K562 (cell line): Measurements from ENCODE around the gene CAV1. TPM values are rescaled to one million over a fixed set of nuclear protein-coding genes. Genes with fewer than 3 reads are reported as not detected.

ENCODE experiments used
- ATAC-seq: fragments of 200-7000 bp; cut with Tn5 transposase; 3 replicates; pipeline ENCODE4 v1.9.1; 2020; ENCODE audit warnings: moderate library complexity
- BruUV-seq: library from RNA; stranded (reverse); fragments of 400-500 nt; replicated peaks from 2 replicates; lab custom pipeline; 2021; lab: Mats Ljungman, UMichigan
- CTCF ChIA-PET: fragments of 300-600 bp; formaldehyde crosslinking; extraction: SDS; loops from one replicate; lab custom pipeline; 2021; ENCODE audit warnings: low intra/inter-chr PET ratio; lab: Yijun Ruan, JAX
- POLR2A ChIA-PET: fragments of 300-600, 350-650 bp; sonication (Branson Sonifier 250); formaldehyde crosslinking; extraction: SDS; loops from one replicate; lab custom pipeline; 2021; ENCODE audit warnings: antibody characterized with exemption, inconsistent platforms; lab: Yijun Ruan, JAX
- DNase-seq, 4 experiments: peaks; one replicate each; pipeline versions ENCODE4 v3.0.0 to v3.0.0-alpha.2; 2011 to 2018; ENCODE audit warnings: low spot score in 3 of 4, mixed read lengths in 3 of 4; ENCODE audit errors: extremely low read depth in 1 of 4
- FAIRE-seq: peaks from 2 replicates; lab custom pipeline; 2011; peaks lifted over from hg19 to GRCh38; lab: Jason Lieb, UNC
- H2AFZ ChIP-seq: 2 replicates; pipeline ENCODE4 v1.6.0; 2011; ENCODE audit warnings: low read depth, low read length, control low read depth, inconsistent platforms
- H3K27ac ChIP-seq: fragments of 200-600 bp; 3 replicates; pipeline ENCODE4 v1.8.0; 2011; ENCODE audit warnings: low read depth, mild to moderate bottlenecking, control low read depth, inconsistent platforms, low read length, moderate library complexity, mixed read lengths; ENCODE audit errors: extremely low read depth
- H3K27me3 ChIP-seq, 2 experiments: fragments of 300-600 bp in 1 of 2; 2 replicates in 1 of 2; 3 replicates in 1 of 2; pipeline versions ENCODE4 v1.6.0 to v1.8.0; 2011; ENCODE audit warnings: inconsistent platforms in 2 of 2, low read length in 2 of 2, mild to moderate bottlenecking in 1 of 2, mixed read lengths in 1 of 2, moderate library complexity in 1 of 2; ENCODE audit not compliant: control insufficient read depth in 2 of 2, insufficient read depth in 2 of 2
- H3K36me3 ChIP-seq: fragments of 300-600 bp; 3 replicates; pipeline ENCODE4 v1.8.0; 2011; ENCODE audit warnings: mild to moderate bottlenecking, low read length, inconsistent platforms; ENCODE audit not compliant: control insufficient read depth, insufficient read depth
- H3K4me1 ChIP-seq, 2 experiments: fragments of 200-600 bp in 1 of 2; replicated peaks in 1 of 2; 2 replicates in 1 of 2; 3 replicates in 1 of 2; pipeline versions ENCODE4 v1.5.1 to v1.8.0; 2011; ENCODE audit warnings: inconsistent platforms in 2 of 2, low read length in 2 of 2, mild to moderate bottlenecking in 1 of 2, mixed read lengths in 1 of 2, moderate library complexity in 1 of 2; ENCODE audit not compliant: control insufficient read depth in 2 of 2, insufficient read depth in 2 of 2
- H3K4me2 ChIP-seq: 2 replicates; pipeline ENCODE4 v1.6.1; 2011; ENCODE audit warnings: low read length, control low read depth, inconsistent platforms, mixed read lengths; ENCODE audit not compliant: insufficient read depth
- H3K4me3 ChIP-seq: fragments of 200-600 bp; sonication (generic), shearing (Covaris generic); 2 replicates; pipeline ENCODE4 v1.5.1; 2016; ENCODE audit warnings: control low read depth, inconsistent platforms
- H3K79me2 ChIP-seq: fragments of 200-600 bp; 3 replicates; pipeline ENCODE4 v1.8.0; 2011; ENCODE audit warnings: low read length, inconsistent platforms; ENCODE audit not compliant: control insufficient read depth, insufficient read depth
- H3K9ac ChIP-seq, 2 experiments: 2 replicates each; pipeline versions ENCODE4 v1.6.0 to v1.6.1; 2011; ENCODE audit warnings: low read depth in 2 of 2, low read length in 2 of 2, control low read depth in 1 of 2, inconsistent platforms in 1 of 2, mild to moderate bottlenecking in 1 of 2, mixed read lengths in 1 of 2; ENCODE audit not compliant: insufficient read depth in 1 of 2
- H3K9me1 ChIP-seq: one replicate; pipeline ENCODE4 v1.6.0; 2011; ENCODE audit warnings: inconsistent platforms, mild to moderate bottlenecking, low read length, moderate library complexity; ENCODE audit not compliant: control insufficient read depth, insufficient read depth
- H3K9me3 ChIP-seq: replicated peaks from 2 replicates; pipeline ENCODE4 v1.5.1; 2011; ENCODE audit warnings: low read depth, low read length, inconsistent platforms; ENCODE audit not compliant: control insufficient read depth, insufficient read depth
- H4K20me1 ChIP-seq: replicated peaks from 2 replicates; pipeline ENCODE4 v1.6.1; 2011; ENCODE audit warnings: low read length, inconsistent platforms, mixed read lengths; ENCODE audit not compliant: control insufficient read depth, insufficient read depth
- BCOR ChIP-seq: fragments of 450-650 bp; IDR thresholded peaks from 2 replicates; pipeline ENCODE4 v1.6.1; 2016
- CREBBP ChIP-seq: IDR thresholded peaks from one replicate; pipeline ENCODE4 v1.6.1; 2012; ENCODE audit warnings: low read depth, mild to moderate bottlenecking, control low read depth, inconsistent platforms, low read length
- ELF4 ChIP-seq: fragments of 450-650 bp; formaldehyde crosslinking; IDR thresholded peaks from 2 replicates; pipeline ENCODE4 v1.4.0; 2022; ENCODE audit warnings: missing genetic modification characterization
- EZH2 ChIP-seq: IDR thresholded peaks from 2 replicates; pipeline ENCODE4 v1.6.1; 2012; ENCODE audit warnings: low read depth, mild to moderate bottlenecking, inconsistent platforms, low read length, borderline replicate concordance
- HNRNPK ChIP-seq: fragments of 200-400 bp; formaldehyde crosslinking; IDR thresholded peaks from one replicate; pipeline ENCODE4 v1.6.1; 2018; ENCODE audit warnings: mild to moderate bottlenecking, low read depth, low read length; ENCODE audit not compliant: poor library complexity, severe bottlenecking
- IRF9 ChIP-seq: fragments of 450-650 bp; IDR thresholded peaks from 2 replicates; pipeline ENCODE4 v1.6.1; 2016; ENCODE audit warnings: missing biosample characterization, missing genetic modification characterization
- KLF6 ChIP-seq: fragments of 250-450 bp; sonication (Bioruptor Pico); IDR thresholded peaks from 2 replicates; pipeline ENCODE4 v1.4.0; 2020; ENCODE audit warnings: mild to moderate bottlenecking, moderate library complexity, borderline replicate concordance
- MAFF ChIP-seq: IDR thresholded peaks from 2 replicates; pipeline ENCODE4 v1.6.1; 2012; ENCODE audit warnings: low read length, improper control_type of control experiment
- MYNN ChIP-seq, 2 experiments: sonication (generic); formaldehyde crosslinking in 1 of 2; IDR thresholded peaks; 2 replicates each; pipeline versions ENCODE4 v1.5.0 to v1.6.1; 2016 to 2020; ENCODE audit warnings: antibody characterized with exemption in 1 of 2, missing genetic modification reagents in 1 of 2
- PML ChIP-seq: IDR thresholded peaks from 2 replicates; pipeline ENCODE4 v1.6.1; 2012; ENCODE audit warnings: low read length, inconsistent platforms
- SPI1 ChIP-seq: IDR thresholded peaks from 2 replicates; pipeline ENCODE4 v1.6.1; 2011; ENCODE audit warnings: low read depth, low read length, control low read depth, borderline replicate concordance
- SRSF9 ChIP-seq: fragments of 200-400 bp; formaldehyde crosslinking; IDR thresholded peaks from 2 replicates; pipeline ENCODE4 v1.6.1; 2017; ENCODE audit warnings: low read depth, low read length, borderline replicate concordance
- ZFP30 ChIP-seq: fragments of 250-450 bp; sonication (Bioruptor Pico); IDR thresholded peaks from 2 replicates; pipeline ENCODE4 v1.8.0; 2022; ENCODE audit warnings: moderate library complexity, mild to moderate bottlenecking, inconsistent platforms, borderline replicate concordance
- ZNF347 ChIP-seq: fragments of 450-650 bp; formaldehyde crosslinking; IDR thresholded peaks from 2 replicates; pipeline ENCODE4 v1.4.0; 2020; ENCODE audit warnings: low read depth, mild to moderate bottlenecking, moderate library complexity
- ZNF561 ChIP-seq: fragments of 450-650 bp; formaldehyde crosslinking; conservative IDR thresholded peaks from 2 replicates; pipeline ENCODE4 v1.4.0; 2020; ENCODE audit warnings: mild to moderate bottlenecking, moderate library complexity
- ZNF592 ChIP-seq: fragments of 450-650 bp; IDR thresholded peaks from 2 replicates; pipeline ENCODE4 v1.6.1; 2017; ENCODE audit warnings: antibody characterized with exemption, mild to moderate bottlenecking
- WGBS: fragments of 100-300 bp; shearing (Covaris generic); methylation state at CpG from one replicate; pipeline ENCODE4 v1.1.6; 2016; ENCODE audit warnings: low coverage, mixed read lengths; ENCODE audit not compliant: insufficient coverage; ENCODE audit errors: missing lambda C conversion rate; 5-methylcytosine and 5-hydroxymethylcytosine counted together
- in situ Hi-C: fragments of 300-500 bp; cut with MboI; formaldehyde crosslinking; loops from 4 replicates; pipeline ENCODE4 v1.15.0; 2018; ENCODE audit warnings: inconsistent platforms, mixed read lengths
- intact Hi-C: fragments of 100-400 bp; cut with micrococcal nuclease; formaldehyde crosslinking; loops from 2 replicates; pipeline ENCODE4 v1.14.2; 2022
- polyA plus RNA-seq, 8 experiments: library from polyadenylated mRNA; depleted of rRNA in 4 of 8; stranded (reverse) in 5 of 8; unstranded in 3 of 8; fragments of >200 nt; fragmentation: Nextera tagmentation in 2 of 8; fragmentation: Illumina TruSeq in 1 of 8; extraction: Ambion mirVana in 2 of 8; extraction: Trizol in 1 of 8; gene quantifications; 2 replicates each; pipeline versions ENCODE4 v1.2.1 to v1.2.3, GENCODE V29; 2011 to 2014; ENCODE audit warnings: inconsistent platforms in 1 of 8, missing spikeins in 1 of 8
- total RNA-seq, 7 experiments: library from RNA; depleted of rRNA in 6 of 7; stranded (reverse); fragments of >200 nt in 6 of 7; fragmentation: Illumina TruSeq in 2 of 7; extraction: Trizol in 2 of 7; gene quantifications; 2 replicates each; pipeline versions ENCODE4 v1.2.1 to v1.2.3, GENCODE V29; 2011 to 2021; ENCODE audit warnings: low replicate concordance in 1 of 7
- TF ChIP-seq, protein P1 (sequence below): fragments of 250-450 bp; sonication (Bioruptor Pico); IDR thresholded peaks from 2 replicates; pipeline ENCODE4 v1.8.0; 2021; ENCODE audit warnings: borderline replicate concordance, mild to moderate bottlenecking, moderate library complexity; ENCODE audit not compliant: poor library complexity, severe bottlenecking

The CAV1 gene
- total and polyA plus RNA-seq, 9 of the 15 experiments (the other 6 are each of a cell fraction or from before 2014, with no cell fraction given), result 0.08 to 1.5 (median 0.63) TPM

GRCh38 chr7:116547347-116547746 is 22.5 kb downstream of the CAV1 start:
- Histone ChIP-seq H3K9me3 (no peaks in the 10 kb centered on the region), H3K4me3 (no peak overlapping the region), H3K9ac (no peak overlapping the region), H3K27me3 (peaks cover 6 to 10% of the 10 kb centered on the region in 2 experiments; a peak in 2 of 5 replicates), H3K9me1 (no peaks in the 10 kb centered on the region), H3K27ac (no peak overlapping the region), H3K4me1 (peaks cover 0 to 2% of the 10 kb centered on the region in 2 experiments; a peak in 2 of 5 replicates), H3K4me2 (no peak overlapping the region), H3K79me2 (no peaks in the 10 kb centered on the region), H4K20me1 (no peaks in the 10 kb centered on the region), H3K36me3 (no peaks in the 10 kb centered on the region), H2AFZ (no peak overlapping the region)
- intact Hi-C loops (no loop called here), in situ Hi-C loops (no loop called here)
- DNase-seq (no peak), ATAC-seq (no peak), FAIRE-seq (no peak)
- TF ChIP-seq CREBBP (no peak), IRF9 (no peak), HNRNPK (no peak), ZNF347 (CRISPR knock-in tag) (no peak), ZNF561 (no peak), SPI1 (no peak), ELF4 (CRISPR knock-in tag) (no peak), KLF6 (CRISPR knock-in tag) (no peak), PML (no peak), ZFP30 (CRISPR knock-in tag) (no peak), MAFF (no peak), MYNN (IDR thresholded peaks at IDR 0.05) (no peak), MYNN (CRISPR knock-in tag; IDR thresholded peaks at IDR 0.05) (no peak), EZH2 (no peak), ZNF592 (no peak), BCOR (no peak), SRSF9 (no peak)
- TF ChIP-seq, protein P1, sequence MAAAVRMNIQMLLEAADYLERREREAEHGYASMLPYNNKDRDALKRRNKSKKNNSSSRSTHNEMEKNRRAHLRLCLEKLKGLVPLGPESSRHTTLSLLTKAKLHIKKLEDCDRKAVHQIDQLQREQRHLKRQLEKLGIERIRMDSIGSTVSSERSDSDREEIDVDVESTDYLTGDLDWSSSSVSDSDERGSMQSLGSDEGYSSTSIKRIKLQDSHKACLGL (CRISPR knock-in tag), result no peak
- ChIA-PET CTCF (no interaction called here), POLR2A (interaction anchor here (1.0 kb wide), 1 partner anchor 12 kb away, joined by 3 read pairs; no protein-coding TSS in a partner anchor)
- no TSS peak for BruUV-seq
- 4% methylated on average over 2 of the region's 2 CpGs for WGBS
